GM19397 (cell line): ENCODE data around the gene CDKL5.
"Not testable (repeated sequence)": the region's sequence is repeated elsewhere in the genome, so short reads cannot be mapped to it uniquely, and the experiment has no call there.

Source experiments
- ATAC-seq: cut with Tn5 transposase; IDR thresholded peaks from one replicate; pipeline ENCODE4 v1.9.1; 2021; ENCODE audit warnings: mild to moderate bottlenecking, moderate library complexity; ENCODE audit not compliant: unreplicated experiment

CDKL5 gene

DNA sequence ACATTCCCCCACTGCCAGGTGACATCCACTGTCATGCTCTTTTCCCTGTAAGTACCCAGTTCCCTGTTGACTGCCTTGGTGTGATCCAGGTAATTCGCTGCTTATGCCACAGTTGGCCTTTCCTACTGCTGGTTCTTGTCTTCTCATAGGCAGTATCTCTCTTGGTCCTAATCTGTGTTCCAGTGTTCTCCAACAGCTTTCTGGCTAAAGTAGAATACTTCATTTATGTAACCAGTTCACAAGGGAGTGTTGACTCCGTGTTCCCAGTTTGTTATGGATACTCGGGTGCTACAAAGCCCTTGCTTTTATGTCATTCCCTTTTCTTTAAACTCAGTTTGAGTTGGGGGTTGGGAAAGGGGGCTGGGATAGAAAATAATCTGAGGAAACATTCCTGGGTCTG is 148.1 kb downstream of the CDKL5 start:
- ATAC-seq = no peak

DNA sequence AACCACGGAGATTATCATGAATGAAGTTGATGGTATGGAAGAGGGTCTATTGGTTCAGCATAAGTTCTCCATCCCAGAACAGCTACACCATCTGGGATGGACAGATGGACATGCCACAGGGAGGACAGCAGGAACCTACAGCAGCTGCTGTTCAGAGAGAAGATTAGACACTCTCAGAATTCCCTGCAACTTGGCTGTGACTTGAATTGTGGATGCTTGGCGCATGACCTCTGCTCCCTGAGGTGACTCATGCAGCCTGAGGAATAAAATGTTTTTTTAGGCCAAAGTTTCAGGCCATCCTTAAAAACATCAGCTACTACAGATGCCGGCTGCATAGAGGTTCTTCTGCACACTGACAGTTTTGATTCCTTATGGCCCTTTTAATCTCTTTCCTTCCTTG is 149.2 kb downstream of the CDKL5 start:
- no peak for ATAC-seq

- no peak for ATAC-seq
Measured at GRCh38 chrX:18575744-18576143, 150.3 kb downstream of the CDKL5 start.

GRCh38 chrX:18577400-18577799 is 152.0 kb downstream of the CDKL5 start:
- no peak for ATAC-seq

- no peak for ATAC-seq
Measured at GRCh38 chrX:18578546-18578945, 153.1 kb downstream of the CDKL5 start.

GRCh38 chrX:18579495-18579894 is 154.1 kb downstream of the CDKL5 start:
- ATAC-seq = no peak

DNA sequence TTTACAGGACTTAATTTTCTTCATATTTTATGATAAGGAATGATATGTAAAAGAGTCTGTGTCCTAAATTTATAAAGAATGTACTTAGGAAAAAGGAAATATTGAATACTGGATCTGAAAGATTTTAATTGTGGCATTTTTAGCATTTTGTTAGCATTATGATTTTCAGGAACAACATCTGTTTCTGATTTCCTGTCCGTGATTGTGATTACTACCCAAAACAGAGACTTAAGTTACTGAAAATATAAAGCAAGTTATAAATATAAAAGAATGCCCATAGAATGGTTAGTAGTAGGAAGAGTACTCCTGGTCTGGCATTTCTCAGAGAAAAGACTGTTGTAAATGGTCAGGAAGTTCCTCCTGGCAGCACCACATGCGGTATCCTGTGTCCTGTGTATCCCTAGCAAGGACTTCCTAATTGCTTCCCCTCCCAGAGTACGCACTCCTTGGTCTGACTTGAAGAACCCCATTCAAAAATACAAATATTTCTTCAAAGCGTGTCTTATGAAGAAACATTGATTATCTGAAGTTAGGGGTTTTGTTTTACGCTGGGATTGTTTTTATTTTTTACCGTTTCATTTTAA is 157.6 kb downstream of the CDKL5 start:
- ATAC-seq = no peak

GRCh38 chrX:18589292-18589691 is 163.9 kb downstream of the CDKL5 start:
- not testable (repeated sequence) for ATAC-seq

GRCh38 chrX:18591834-18592233 is 166.4 kb downstream of the CDKL5 start:
- no peak for ATAC-seq

GRCh38 chrX:18594079-18594478 is 168.7 kb downstream of the CDKL5 start:
- ATAC-seq = no peak

DNA sequence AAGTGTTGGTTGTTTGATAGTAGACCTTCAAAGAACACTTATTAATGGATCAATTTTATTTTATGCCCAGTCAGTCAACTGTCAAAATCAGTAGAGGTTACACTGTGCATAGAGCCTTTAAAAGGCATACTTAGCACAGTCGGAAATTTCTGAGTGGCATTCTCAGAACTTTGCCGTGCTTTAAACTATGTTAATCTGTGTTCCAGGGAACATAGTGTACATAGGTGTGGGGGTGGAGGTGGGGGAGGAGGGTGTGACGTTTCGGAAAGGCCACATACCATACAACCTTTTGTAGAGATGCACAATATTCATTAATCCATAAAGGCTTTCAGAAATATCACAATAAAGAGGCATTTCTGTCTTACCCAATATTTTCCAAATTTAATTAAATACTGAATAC is 170.7 kb downstream of the CDKL5 start:
- ATAC-seq = no peak

DNA sequence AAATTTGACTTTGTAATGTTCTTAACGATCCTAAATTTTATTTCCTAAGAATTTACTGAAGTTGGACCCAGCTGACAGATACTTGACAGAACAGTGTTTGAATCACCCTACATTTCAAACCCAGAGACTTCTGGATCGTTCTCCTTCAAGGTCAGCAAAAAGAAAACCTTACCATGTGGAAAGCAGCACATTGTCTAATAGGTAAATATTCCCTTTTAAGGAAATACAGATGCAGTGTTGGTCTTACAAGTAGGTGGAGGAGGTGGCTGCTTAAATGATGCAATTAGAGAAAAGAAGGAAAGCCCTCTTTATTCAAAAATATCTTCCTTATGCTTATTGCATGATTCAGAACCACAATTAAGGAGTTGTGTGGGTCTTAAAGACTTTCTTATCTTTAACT is 173.0 kb downstream of the CDKL5 start:
- no peak for ATAC-seq

DNA sequence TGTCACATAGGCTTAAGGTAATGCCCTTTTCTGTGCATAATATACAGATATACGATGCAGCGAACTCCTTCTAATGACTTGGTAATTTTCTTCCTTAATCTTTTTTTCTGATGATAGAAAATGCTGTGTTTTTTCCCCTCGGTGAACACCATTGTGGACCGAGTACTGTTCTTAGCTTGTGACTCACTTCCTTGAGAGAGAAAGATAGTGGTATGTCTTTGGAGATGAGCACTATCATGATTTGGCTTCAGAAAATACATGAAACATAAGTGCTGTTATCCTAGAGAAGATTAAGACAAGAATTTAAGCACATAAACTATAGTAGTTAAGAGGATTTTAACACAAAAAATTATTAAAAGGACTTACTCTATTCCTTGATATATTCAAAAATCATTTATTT is 182.6 kb downstream of the CDKL5 start:
- ATAC-seq = no peak

GRCh38 chrX:18613930-18614639 is 188.7 kb downstream of the CDKL5 start:
- no peak for ATAC-seq

- no peak for ATAC-seq
Measured at GRCh38 chrX:18616688-18617406, 191.4 kb downstream of the CDKL5 start.

DNA sequence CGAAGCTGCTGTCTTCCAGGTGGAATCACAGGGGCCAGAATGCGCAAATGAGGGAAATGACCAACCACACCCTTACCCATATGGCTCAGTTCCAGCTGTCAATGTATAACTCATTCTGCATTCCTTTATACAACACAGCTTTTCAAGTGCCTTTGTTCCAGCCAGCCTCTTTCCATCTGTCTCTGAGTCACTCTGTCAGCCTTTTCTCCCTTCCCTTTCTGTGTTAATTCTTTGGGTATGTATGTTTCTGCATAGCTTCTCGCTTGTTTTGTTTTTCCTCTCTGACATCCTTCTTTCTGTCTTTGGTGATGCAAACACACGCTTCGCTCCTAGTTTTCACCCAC is 192.0 kb downstream of the CDKL5 start:
- ATAC-seq = no peak

- ATAC-seq = no peak
Measured at GRCh38 chrX:18619288-18619687, 193.9 kb downstream of the CDKL5 start.

DNA sequence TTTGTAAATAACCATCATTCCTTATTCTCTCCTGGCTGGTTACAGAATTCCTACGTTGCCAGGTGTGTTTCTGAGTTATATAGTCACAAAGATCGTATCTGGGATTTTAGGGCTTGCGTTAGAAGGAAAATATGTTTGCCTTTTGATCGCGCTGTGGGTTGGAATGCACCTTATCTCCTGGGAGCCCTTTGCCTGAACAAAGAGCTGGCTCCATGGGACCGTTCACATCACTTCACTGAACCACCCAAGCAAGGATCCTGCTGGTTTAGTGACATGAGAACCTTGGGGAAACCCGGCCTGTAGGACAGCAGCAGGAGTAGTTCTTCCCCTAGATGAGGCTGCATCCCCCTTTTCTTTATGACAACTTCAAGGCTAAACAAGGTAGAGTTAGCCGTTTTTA is 194.9 kb downstream of the CDKL5 start:
- no peak for ATAC-seq

GRCh38 chrX:18624599-18624998 is 199.2 kb downstream of the CDKL5 start:
- ATAC-seq = no peak

DNA sequence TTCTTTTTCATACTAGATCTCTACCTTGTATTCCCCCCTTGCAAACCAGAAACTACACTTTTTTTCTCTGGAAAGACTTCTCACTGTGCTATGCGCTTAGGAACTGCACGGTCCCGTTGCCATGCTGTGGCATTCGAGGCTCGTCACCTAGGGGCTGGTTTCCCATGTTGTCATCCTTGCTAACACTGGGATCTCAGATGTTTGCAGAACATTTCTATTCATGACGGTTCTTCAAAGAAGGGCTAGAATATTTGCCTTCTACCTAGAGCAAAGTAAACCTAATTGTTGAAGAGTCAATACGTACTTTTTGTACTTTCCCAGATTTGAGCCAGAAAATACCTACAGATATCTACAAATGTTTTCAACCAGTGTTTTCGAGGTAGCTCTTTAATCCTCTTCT is 205.5 kb downstream of the CDKL5 start:
- ATAC-seq = no peak

- no peak for ATAC-seq
Measured at GRCh38 chrX:18638398-18638797, 213.0 kb downstream of the CDKL5 start.

GRCh38 chrX:18639280-18639679 is 213.9 kb downstream of the CDKL5 start:
- no peak for ATAC-seq
